Germinal center (tissue), 1 donor: ENCODE measurements around the gene TBCD.
"Not testable (repeated sequence)": the region's sequence is repeated elsewhere in the genome, so short reads cannot be mapped to it uniquely, and the experiment has no call there.

Experiments
- DNase-seq: peaks from one replicate; pipeline ENCODE4 v3.0.0; 2012; ENCODE audit warnings: mixed read lengths, low spot score

The TBCD gene

GRCh38 chr17:82767041-82767754 lies 15.3 kb downstream of the TBCD start:
- DNase-seq: no peak

- no peak for DNase-seq
Observed at GRCh38 chr17:82769041-82769440, 17.2 kb downstream of the TBCD start.

DNA sequence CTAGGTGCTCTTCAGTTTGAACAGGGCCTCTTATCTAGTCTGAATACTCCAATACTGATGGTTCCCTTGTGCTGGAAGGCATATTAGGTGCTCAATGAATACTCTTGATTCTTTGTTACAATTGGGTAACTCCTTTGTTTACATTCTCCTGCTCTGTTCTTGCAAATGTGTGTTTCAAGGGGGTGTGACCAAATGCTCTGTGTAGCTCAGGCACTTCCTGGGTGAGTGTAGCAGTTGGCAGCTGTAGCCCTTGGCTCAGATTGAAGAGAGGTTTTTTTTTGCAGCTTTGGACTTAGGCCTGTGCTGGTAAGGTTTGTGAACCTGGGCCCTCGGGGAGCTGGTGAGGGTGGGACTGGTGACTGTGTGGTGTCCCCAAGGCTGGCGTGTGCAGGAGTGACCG lies 20.2 kb downstream of the TBCD start:
- DNase-seq: no peak

GRCh38 chr17:82774456-82774855 lies 22.6 kb downstream of the TBCD start:
- DNase-seq: not testable (repeated sequence)

DNA sequence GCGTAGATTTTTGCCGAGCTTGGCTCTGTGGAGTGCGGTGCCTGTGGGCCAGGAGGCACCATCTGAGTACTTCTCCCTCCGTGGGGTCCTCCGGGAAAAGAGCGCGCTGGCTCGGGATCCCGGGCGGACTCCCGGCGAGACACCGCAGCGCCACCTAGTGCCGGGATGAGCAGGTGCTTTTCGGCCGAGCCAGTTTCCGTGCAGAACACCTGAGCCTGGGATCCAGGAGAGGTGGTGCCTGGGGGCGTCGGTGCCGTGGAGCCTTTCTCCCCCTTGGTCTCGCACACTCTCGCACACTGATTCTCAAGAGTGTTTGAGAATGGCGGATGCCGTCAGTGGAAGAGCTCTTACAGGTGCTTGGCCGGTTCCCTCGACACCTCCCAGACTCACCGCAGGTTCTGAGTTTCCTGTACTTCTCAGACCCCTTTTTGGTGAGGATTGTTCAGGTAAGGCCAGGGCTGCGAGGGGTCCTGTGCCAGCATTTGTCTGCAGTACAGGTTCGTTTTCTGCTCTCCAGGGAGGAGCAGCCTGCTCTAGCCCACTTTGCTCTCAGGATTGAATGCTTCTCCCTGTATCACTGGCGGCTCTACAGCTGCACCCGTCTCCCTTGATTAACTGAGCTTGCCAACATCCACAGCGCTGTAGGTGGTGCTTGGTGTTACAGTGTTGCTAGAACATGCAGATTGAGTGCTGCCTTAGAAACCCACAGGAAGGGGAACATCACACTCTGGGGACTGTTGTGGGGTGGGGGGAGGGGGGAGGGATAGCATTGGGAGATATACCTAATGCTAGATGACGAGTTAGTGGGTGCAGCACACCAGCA lies 23.3 kb downstream of the TBCD start:
- DNase-seq: peak; percentile 73

- DNase-seq: no peak
Observed at GRCh38 chr17:82776454-82776853, 24.6 kb downstream of the TBCD start.

GRCh38 chr17:82777778-82778375 lies 26.0 kb downstream of the TBCD start:
- DNase-seq: not testable (repeated sequence)

DNA sequence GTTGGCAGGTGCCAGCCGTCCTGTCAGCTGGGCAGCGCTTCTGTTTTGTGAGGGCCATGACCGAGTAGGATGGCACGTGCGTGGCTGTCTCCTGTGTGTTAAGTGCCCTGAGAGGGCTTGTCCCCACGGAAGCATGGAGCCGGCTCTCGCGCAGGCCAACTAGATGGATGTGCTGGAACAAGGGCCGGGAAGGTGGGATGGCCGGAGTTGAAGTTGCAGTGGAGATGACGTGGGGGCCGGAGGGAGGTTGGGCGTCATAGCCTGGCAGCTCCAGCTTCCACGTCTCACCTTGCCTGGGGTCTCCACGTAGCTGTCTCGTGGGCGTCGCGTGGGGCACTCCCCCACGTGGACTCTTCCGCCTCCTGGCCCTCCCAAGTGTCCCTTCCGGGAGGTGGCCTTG lies 27.7 kb downstream of the TBCD start:
- DNase-seq: no peak

- DNase-seq: no peak
Observed at GRCh38 chr17:82780195-82780594, 28.3 kb downstream of the TBCD start.

DNA sequence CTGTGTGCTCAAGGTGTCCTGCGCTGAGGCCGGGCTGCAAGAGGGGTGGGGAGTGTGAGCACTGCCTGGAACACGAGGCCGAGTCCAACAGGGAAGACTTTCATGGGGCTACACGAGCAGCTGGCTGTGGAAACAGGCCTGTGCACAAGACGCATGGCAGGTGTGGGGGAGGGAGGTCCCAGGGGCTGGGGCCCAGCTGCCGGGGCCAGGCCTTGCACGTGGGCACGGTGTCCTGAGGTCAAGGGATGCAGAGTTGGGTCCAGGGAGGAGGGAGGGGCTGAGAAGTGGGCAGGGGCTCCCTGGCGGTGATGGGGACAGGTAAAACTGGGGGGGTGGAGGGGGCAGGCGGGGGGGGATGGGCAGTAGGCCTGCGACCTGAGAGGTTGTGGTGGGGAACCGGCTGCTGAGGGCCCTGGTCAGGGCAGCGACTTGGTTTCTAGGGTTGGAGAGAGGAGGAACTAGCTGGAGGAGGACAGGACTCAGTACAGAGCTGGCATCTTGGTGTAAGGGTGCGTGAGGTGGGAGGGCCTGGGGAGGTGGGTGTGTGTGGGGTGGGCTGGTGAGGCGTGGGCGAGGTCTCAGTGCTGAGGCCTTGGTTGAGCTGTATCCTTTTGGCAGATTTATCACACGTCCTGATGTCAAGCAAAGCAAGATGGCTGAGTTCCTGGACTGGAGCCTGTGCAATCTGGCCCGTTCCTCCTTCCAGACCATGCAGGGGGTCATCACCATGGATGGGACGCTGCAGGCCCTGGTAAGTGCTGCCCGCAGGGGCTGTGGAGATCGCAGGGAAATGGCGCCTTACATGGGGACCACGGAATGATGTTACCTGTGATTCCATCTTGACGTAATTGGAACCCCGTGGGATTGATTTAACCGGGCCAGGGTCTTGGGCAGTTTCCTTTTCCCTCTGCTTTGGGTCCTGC lies 29.4 kb downstream of the TBCD start:
- no peak for DNase-seq

DNA sequence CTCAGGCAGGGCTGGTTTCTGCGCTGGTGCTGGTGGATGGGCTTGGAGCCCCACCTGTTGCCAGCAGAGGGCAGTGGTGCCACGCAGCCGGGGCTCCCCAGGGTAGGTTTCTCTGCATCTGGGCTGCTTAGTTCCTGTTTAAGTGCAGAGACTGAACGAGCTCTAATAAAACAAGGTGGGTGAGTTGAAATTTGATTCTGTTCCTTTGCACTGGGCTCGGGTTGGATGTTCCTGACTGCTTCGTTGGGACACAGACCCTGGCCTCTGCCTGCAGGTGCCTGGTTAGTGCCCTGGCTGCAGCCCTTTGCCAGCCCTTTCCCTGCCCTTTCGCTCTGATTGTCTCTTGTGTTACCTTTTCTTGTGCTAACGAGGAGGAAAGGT lies 30.0 kb downstream of the TBCD start:
- DNase-seq: peak; percentile 95

GRCh38 chr17:82782657-82783207 lies 30.9 kb downstream of the TBCD start:
- DNase-seq: no peak

DNA sequence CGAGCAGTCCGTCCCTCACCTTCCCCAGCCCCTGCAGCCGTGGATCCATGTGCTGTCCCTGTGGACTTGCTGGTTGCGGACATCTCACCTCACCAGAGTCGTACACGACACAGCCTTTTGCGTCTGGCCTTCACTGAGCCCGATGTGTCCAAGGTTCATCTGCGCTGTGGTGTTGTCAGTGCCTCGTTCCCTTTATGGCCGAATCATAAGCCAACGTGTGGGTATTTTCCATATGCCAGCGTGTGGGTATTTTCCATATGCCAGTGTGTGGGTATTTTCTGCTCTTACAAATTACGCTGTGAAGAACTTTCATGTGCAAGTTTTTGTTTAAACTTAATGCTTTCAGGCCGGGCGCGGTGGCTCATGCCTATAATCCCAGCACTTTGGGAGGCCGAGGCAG lies 31.6 kb downstream of the TBCD start:
- no peak for DNase-seq

DNA sequence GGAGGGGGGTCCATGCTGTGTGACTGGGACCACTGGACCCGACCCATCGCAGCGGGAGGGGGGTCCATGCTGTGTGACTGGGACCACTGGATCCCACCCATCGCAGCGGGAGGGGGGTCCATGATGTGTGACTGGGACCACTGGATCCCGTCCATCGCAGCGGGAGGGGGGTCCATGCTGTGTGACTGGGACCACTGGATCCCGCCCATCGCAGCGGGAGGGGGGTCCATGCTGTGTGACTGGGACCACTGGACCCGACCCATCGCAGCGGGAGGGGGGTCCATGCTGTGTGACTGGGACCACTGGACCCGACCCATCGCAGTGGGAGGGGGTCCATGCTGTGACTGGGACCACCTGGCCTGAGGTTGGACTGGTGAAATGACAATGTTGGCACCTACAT lies 33.7 kb downstream of the TBCD start:
- DNase-seq: not testable (repeated sequence)

DNA sequence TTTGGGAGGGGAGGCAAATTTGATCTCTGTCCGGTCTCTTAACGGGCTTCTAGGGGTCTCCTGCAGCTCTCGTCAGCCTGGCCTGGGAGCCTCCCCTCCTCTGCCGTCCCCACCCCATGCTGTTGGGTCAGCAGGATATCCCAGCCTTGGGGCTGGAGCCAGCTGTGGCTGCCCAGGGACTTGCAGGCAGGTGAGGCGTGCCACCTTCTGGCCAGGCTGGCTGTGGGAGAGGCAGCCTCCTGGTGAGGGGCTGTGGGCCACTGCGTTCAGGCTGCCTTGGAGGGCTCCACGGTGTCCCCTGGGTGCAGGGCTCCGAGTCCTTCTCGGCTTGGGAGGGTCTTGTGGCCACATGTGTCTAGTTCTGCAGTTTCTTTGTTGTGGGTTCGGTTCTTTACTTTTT lies 34.6 kb downstream of the TBCD start:
- DNase-seq: no peak

DNA sequence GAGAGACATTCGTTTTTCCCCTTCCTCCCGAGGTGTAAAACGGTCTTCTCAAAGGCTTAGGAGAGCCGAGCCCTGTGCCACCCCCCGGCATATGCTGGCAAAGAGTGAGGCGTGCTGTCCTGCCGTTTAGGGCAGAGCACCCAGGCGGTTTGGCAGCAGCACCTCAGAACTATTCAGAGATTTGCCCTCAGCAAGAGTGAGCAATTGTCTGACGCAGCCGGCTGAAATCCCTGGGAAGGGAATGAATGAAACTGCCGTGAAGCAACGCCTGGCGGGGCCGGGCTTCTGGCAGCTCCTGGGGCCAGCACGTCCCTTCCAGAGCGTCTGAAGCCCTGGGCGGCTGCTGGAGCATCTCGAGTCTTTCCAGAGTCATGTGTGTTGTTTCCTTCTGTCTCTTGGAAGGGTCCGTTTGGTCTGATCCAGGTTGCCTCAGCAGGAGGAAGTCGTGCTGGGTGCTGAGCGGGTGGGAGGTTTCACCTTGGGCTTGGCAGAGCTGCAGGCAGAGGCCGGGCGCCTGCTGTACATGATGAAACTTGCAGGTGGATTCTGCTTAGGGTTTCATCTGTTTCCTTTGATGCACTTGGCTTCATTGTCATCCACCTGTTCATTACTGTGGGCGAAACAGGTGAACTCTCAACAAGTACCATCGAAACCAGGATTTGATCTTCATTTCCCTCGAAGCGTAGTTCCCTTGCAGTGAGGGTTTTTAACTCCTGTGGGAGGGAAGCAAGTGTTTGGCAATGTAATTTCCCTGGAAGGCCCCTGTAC lies 35.4 kb downstream of the TBCD start:
- no peak for DNase-seq

- no peak for DNase-seq
Observed at GRCh38 chr17:82788206-82789001, 36.5 kb downstream of the TBCD start.

GRCh38 chr17:82789051-82789592 lies 37.3 kb downstream of the TBCD start:
- no peak for DNase-seq

DNA sequence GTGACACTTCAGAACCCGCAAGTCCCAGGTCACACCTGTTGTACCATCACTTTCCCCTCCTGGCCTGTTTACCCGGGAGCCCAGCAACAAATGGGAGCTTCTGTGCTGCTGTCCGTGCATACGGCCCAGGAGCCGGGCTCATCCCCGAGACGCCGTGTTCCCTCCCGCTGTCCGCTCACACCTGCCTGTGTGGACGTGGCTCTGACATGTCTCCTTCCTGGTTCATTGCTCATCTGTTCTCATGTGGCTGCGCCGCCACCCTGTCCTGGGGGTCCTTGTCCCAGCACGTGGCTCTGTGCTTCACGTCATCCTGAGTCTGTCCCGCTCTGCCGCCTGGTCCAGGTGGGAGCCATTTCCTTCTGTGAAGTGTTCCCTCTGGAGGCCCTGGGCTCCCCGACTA lies 37.9 kb downstream of the TBCD start:
- no peak for DNase-seq

DNA sequence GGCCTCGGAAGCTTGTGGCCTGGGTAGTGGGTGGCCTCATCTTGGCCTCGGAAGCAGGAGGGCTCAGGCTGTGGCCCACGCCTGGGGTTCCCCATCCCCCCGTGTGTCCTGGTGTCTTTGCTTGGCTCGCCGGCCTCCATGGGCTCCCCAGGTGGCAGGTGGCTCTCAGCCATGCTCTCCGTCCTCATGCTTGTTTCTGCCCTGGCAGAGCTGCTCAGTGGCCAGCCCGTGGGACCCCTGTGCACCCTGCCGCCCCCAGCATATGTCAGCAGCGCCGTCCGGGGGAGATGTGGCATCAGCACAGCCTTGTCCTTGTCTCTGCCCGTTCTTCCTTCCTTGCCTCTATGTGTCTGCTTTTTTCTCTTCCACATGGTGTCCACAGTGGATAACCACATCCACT lies 38.5 kb downstream of the TBCD start:
- DNase-seq: no peak
